H1 (cell line): ENCODE measurements around the gene UTS2B. TPM values are rescaled to one million over a fixed set of nuclear protein-coding genes. Genes with fewer than 3 reads are reported as not detected.

Experiments
- CTCF ChIA-PET: fragments of 300-600 bp; sonication (Branson Sonifier 250); formaldehyde crosslinking; loops from one replicate; lab custom pipeline; 2021; ENCODE audit not compliant: partially characterized antibody; lab: Charles Lee
- POLR2A ChIA-PET: fragments of 300-600 bp; sonication (Branson Sonifier 250); formaldehyde crosslinking; loops from one replicate; lab custom pipeline; 2021; ENCODE audit warnings: inconsistent platforms; ENCODE audit not compliant: partially characterized antibody; lab: Charles Lee
- DNase-seq, 2 experiments: peaks; one replicate each; pipeline versions ENCODE4 v3.0.0 to v3.0.0-alpha.2; 2010 to 2022; ENCODE audit warnings: low spot score in 2 of 2, low read depth in 1 of 2, mixed read lengths in 1 of 2
- FAIRE-seq: peaks from 2 replicates; lab custom pipeline; 2011; peaks lifted over from hg19 to GRCh38; lab: Jason Lieb, UNC
- H2AFZ ChIP-seq: 2 replicates; pipeline ENCODE4 v1.8.1; 2012; ENCODE audit warnings: low read length, inconsistent platforms
- H2AK5ac ChIP-seq: 2 replicates; pipeline ENCODE4 v1.6.1; 2013; ENCODE audit warnings: low read depth, low read length
- H2BK120ac ChIP-seq: replicated peaks from 2 replicates; pipeline ENCODE3; 2013; ENCODE audit warnings: low read depth, low read length, inconsistent platforms
- H2BK12ac ChIP-seq: 2 replicates; pipeline ENCODE4 v1.6.1; 2013; ENCODE audit warnings: low read depth, low read length
- H2BK15ac ChIP-seq: 2 replicates; pipeline ENCODE4 v1.6.1; 2013; ENCODE audit warnings: low read length
- H2BK20ac ChIP-seq: 2 replicates; pipeline ENCODE4 v1.6.1; 2013; ENCODE audit warnings: low read length
- H2BK5ac ChIP-seq: 2 replicates; pipeline ENCODE4 v1.6.1; 2013; ENCODE audit warnings: low read depth, low read length
- H3K14ac ChIP-seq: 2 replicates; pipeline ENCODE4 v1.6.1; 2013; ENCODE audit warnings: inconsistent platforms; ENCODE audit not compliant: insufficient read length
- H3K18ac ChIP-seq: 2 replicates; pipeline ENCODE4 v1.6.1; 2013; ENCODE audit warnings: low read length; ENCODE audit errors: extremely low read depth
- H3K23ac ChIP-seq: 2 replicates; pipeline ENCODE4 v1.6.1; 2013; ENCODE audit warnings: inconsistent platforms; ENCODE audit not compliant: insufficient read length
- H3K23me2 ChIP-seq: 2 replicates; pipeline ENCODE4 v1.6.1; 2013; ENCODE audit warnings: low read depth, low read length
- H3K27ac ChIP-seq: 2 replicates; pipeline ENCODE4 v1.6.1; 2011; ENCODE audit warnings: low read depth, low read length, inconsistent platforms
- H3K27me3 ChIP-seq, 4 experiments: replicated peaks in 1 of 4; 1 replicate in 1 of 4; 2 replicates in 3 of 4; pipeline versions ENCODE4 v1.6.1 to v1.8.1; 2011 to 2013; ENCODE audit warnings: low read length in 3 of 4, mild to moderate bottlenecking in 3 of 4, inconsistent platforms in 2 of 4, mixed read lengths in 2 of 4, moderate library complexity in 1 of 4; ENCODE audit not compliant: control insufficient read depth in 3 of 4, insufficient read depth in 3 of 4; ENCODE audit errors: extremely low read depth in 1 of 4
- H3K36me3 ChIP-seq, 4 experiments: 2 replicates each; pipeline versions ENCODE4 v1.6.1 to v1.8.1; 2011 to 2013; ENCODE audit warnings: mild to moderate bottlenecking in 4 of 4, low read length in 3 of 4, moderate library complexity in 2 of 4, control low read depth in 1 of 4, inconsistent platforms in 1 of 4; ENCODE audit not compliant: insufficient read depth in 4 of 4, control insufficient read depth in 2 of 4
- H3K4ac ChIP-seq: replicated peaks from 2 replicates; pipeline ENCODE3; 2013; ENCODE audit warnings: low read length, low read depth, mixed read lengths, inconsistent platforms; ENCODE audit not compliant: insufficient read length
- H3K4me1 ChIP-seq, 4 experiments: replicated peaks in 1 of 4; 1 replicate in 1 of 4; 2 replicates in 3 of 4; pipeline versions ENCODE4 v1.6.1 to v1.8.1; 2011 to 2013; ENCODE audit warnings: low read length in 3 of 4, inconsistent platforms in 2 of 4, mixed read lengths in 1 of 4; ENCODE audit not compliant: insufficient read depth in 4 of 4, control insufficient read depth in 3 of 4
- H3K4me2 ChIP-seq, 2 experiments: 2 replicates each; pipeline versions ENCODE4 v1.6.1 to v1.8.1; 2011 to 2013; ENCODE audit warnings: low read depth in 2 of 2, low read length in 2 of 2, control low read depth in 1 of 2, inconsistent platforms in 1 of 2, mild to moderate bottlenecking in 1 of 2; ENCODE audit not compliant: insufficient read depth in 1 of 2
- H3K4me3 ChIP-seq, 4 experiments: fragments of 200-600, 300-600 bp in 1 of 4; sonication (generic), shearing (Covaris generic), sonication (Bioruptor Twin) in 1 of 4; 2 replicates each; pipeline versions ENCODE4 v1.5.1 to v1.8.1; 2011 to 2016; ENCODE audit warnings: low read length in 4 of 4, low read depth in 3 of 4, control low read depth in 2 of 4, inconsistent platforms in 2 of 4, mild to moderate bottlenecking in 2 of 4, mixed read lengths in 1 of 4, moderate library complexity in 1 of 4; ENCODE audit not compliant: insufficient read depth in 2 of 4; ENCODE audit errors: extremely low read depth in 1 of 4
- H3K56ac ChIP-seq: replicated peaks from 2 replicates; pipeline ENCODE3; 2013; ENCODE audit warnings: low read depth, mild to moderate bottlenecking, mixed read lengths, low read length, inconsistent platforms; ENCODE audit not compliant: insufficient read length
- H3K79me1 ChIP-seq: 2 replicates; pipeline ENCODE4 v1.6.1; 2013; ENCODE audit warnings: low read depth, low read length, control low read depth
- H3K79me2 ChIP-seq, 2 experiments: 2 replicates each; pipeline versions ENCODE4 v1.6.1 to v1.8.1; 2012 to 2013; ENCODE audit warnings: low read length in 2 of 2, mild to moderate bottlenecking in 2 of 2, inconsistent platforms in 1 of 2; ENCODE audit not compliant: insufficient read depth in 2 of 2, control insufficient read depth in 1 of 2
- H3K9ac ChIP-seq, 4 experiments: replicated peaks in 1 of 4; 1 replicate in 1 of 4; 2 replicates in 3 of 4; pipeline versions ENCODE4 v1.6.1 to v1.8.1; 2011 to 2013; ENCODE audit warnings: low read depth in 3 of 4, low read length in 3 of 4, control low read depth in 2 of 4, mild to moderate bottlenecking in 2 of 4, moderate library complexity in 2 of 4, inconsistent platforms in 1 of 4; ENCODE audit errors: extremely low read depth in 1 of 4
- H3K9me3 ChIP-seq, 2 experiments: 2 replicates each; pipeline versions ENCODE4 v1.6.1 to v1.8.1; 2012 to 2013; ENCODE audit warnings: mild to moderate bottlenecking in 2 of 2, moderate library complexity in 2 of 2, control low read depth in 1 of 2, inconsistent platforms in 1 of 2, low read depth in 1 of 2, low read length in 1 of 2, mixed read lengths in 1 of 2; ENCODE audit not compliant: insufficient read depth in 2 of 2
- H4K20me1 ChIP-seq, 2 experiments: replicated peaks in 1 of 2; 2 replicates each; pipeline versions ENCODE3 to v1.8.1; 2011 to 2013; ENCODE audit warnings: inconsistent platforms in 2 of 2, low read length in 2 of 2, mild to moderate bottlenecking in 1 of 2; ENCODE audit not compliant: insufficient read depth in 2 of 2, control insufficient read depth in 1 of 2
- H4K5ac ChIP-seq: 2 replicates; pipeline ENCODE4 v1.6.1; 2013; ENCODE audit warnings: low read length, low read depth, mixed read lengths, inconsistent platforms; ENCODE audit not compliant: insufficient read length
- H4K8ac ChIP-seq: 2 replicates; pipeline ENCODE4 v1.8.0; 2013; ENCODE audit warnings: mild to moderate bottlenecking, moderate library complexity, low read length, inconsistent platforms; ENCODE audit not compliant: insufficient read depth; ENCODE audit errors: extremely low read depth
- H4K91ac ChIP-seq: replicated peaks from 2 replicates; pipeline ENCODE3; 2013; ENCODE audit warnings: low read length, mixed read lengths, inconsistent platforms; ENCODE audit not compliant: insufficient read length
- BCL11A ChIP-seq, 2 experiments: IDR thresholded peaks; one replicate each; pipeline ENCODE4 v1.6.1; 2011; ENCODE audit warnings: low read depth in 2 of 2, low read length in 2 of 2, mild to moderate bottlenecking in 2 of 2
- CBX8 ChIP-seq: fragments of 300-800, 300-1000 bp; sonication (generic); IDR thresholded peaks from 2 replicates; pipeline ENCODE4 v1.7.1; 2016; ENCODE audit warnings: low read depth, low read length, borderline replicate concordance
- CREB1 ChIP-seq: IDR thresholded peaks from 2 replicates; pipeline ENCODE4 v1.6.1; 2012; ENCODE audit warnings: inconsistent platforms
- GABPA ChIP-seq: IDR thresholded peaks from 2 replicates; pipeline ENCODE4 v1.6.1; 2011; ENCODE audit warnings: mild to moderate bottlenecking, low read length, moderate library complexity, borderline replicate concordance; ENCODE audit not compliant: insufficient read depth
- GTF2F1 ChIP-seq: IDR thresholded peaks from 2 replicates; pipeline ENCODE4 v1.6.1; 2012; ENCODE audit warnings: low read depth, low read length, improper control_type of control experiment, borderline replicate concordance
- RAD21 ChIP-seq, 2 experiments: IDR thresholded peaks in 1 of 2; conservative IDR thresholded peaks in 1 of 2; 2 replicates each; pipeline ENCODE4 v1.6.1; 2011; ENCODE audit warnings: low read depth in 2 of 2, low read length in 2 of 2, improper control_type of control experiment in 1 of 2, inconsistent platforms in 1 of 2, mild to moderate bottlenecking in 1 of 2, moderate library complexity in 1 of 2
- SIRT6 ChIP-seq: IDR thresholded peaks from one replicate; pipeline ENCODE4 v1.7.1; 2012; ENCODE audit warnings: low read length, inconsistent platforms
- WGBS, 2 experiments: shearing (Covaris generic) in 1 of 2; methylation state at CpG; one replicate each; pipeline versions ENCODE4 v1.1.6 to v1.1.7; 2013 to 2015; ENCODE audit warnings: low lambda C conversion rate in 2 of 2, mixed read lengths in 2 of 2, inconsistent platforms in 1 of 2, low coverage in 1 of 2, missing lambda C conversion rate in 1 of 2; ENCODE audit not compliant: insufficient replicate concordance in 2 of 2, insufficient coverage in 1 of 2, insufficient read length in 1 of 2; ENCODE audit errors: extremely low coverage in 1 of 2, missing lambda C conversion rate in 1 of 2; 5-methylcytosine and 5-hydroxymethylcytosine counted together
- polyA plus RNA-seq, 7 experiments: library from polyadenylated mRNA; depleted of rRNA in 3 of 7; stranded (reverse) in 5 of 7; unstranded in 2 of 7; fragments of >200 nt in 5 of 7; fragments of 200-250 nt in 2 of 7; gene quantifications; 1 replicate in 5 of 7; 2 replicates in 1 of 7; 4 replicates in 1 of 7; pipeline versions ENCODE4 v1.2.1 to v1.2.3, GENCODE V29; 2011 to 2013; ENCODE audit warnings: missing spikeins in 2 of 7, mixed read lengths in 2 of 7
- total RNA-seq: library from RNA; stranded (reverse); fragmentation: NEBNext Ultra II Directional; extraction: Animal tissue kit (Norgen Biotek cat#: 25700); gene quantifications from 2 replicates; pipeline ENCODE4 v1.2.1, GENCODE V29; 2021
- TF ChIP-seq, protein P1 (sequence below): IDR thresholded peaks from 2 replicates; pipeline ENCODE4 v1.6.1; 2012; ENCODE audit warnings: inconsistent platforms

Gene UTS2B
- total and polyA plus RNA-seq, 2 of the 8 experiments (the other 6 are each of a cell fraction or from before 2014, with no cell fraction given) = not detected

- no peak overlapping the region for H3K4me2 ChIP-seq
- no peak for TF ChIP-seq CBX8
- no peak for TF ChIP-seq GTF2F1
- no peak for TF ChIP-seq BCL11A (IDR thresholded peaks at IDR 0.05; ENCODE audit: low read depth in 2 of 2, low read length in 2 of 2)
- TF ChIP-seq, protein P1, sequence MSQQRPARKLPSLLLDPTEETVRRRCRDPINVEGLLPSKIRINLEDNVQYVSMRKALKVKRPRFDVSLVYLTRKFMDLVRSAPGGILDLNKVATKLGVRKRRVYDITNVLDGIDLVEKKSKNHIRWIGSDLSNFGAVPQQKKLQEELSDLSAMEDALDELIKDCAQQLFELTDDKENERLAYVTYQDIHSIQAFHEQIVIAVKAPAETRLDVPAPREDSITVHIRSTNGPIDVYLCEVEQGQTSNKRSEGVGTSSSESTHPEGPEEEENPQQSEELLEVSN = no peak
- no peak for TF ChIP-seq SIRT6
- TF ChIP-seq CREB1 = no peak
- no peak for TF ChIP-seq GABPA
- no peak for TF ChIP-seq RAD21 (IDR thresholded peaks at IDR 0.05 in 1 of 2, conservative IDR thresholded peaks at IDR 0.05 in 1 of 2; ENCODE audit: low read depth in 2 of 2, low read length in 2 of 2)
Measured at GRCh38 chr3:191262650-191263049, 67.7 kb downstream of the UTS2B start.

More at GRCh38 chr3:191262650-191263049, 67.7 kb downstream of the UTS2B start:
- H4K5ac ChIP-seq = no peak overlapping the region
- no peaks in the 10 kb centered on the region for H3K23me2 ChIP-seq
- H4K8ac ChIP-seq = no peak overlapping the region
- ChIA-PET POLR2A (no interaction called here), CTCF (no interaction called here)
- H3K79me2 ChIP-seq = no peaks in the 10 kb centered on the region
- no peak overlapping the region for H2BK15ac ChIP-seq
- H2BK5ac ChIP-seq = no peak overlapping the region
- H3K4me3 ChIP-seq = no peak overlapping the region
- no peak overlapping the region for H3K9ac ChIP-seq
- no peaks in the 10 kb centered on the region for H4K20me1 ChIP-seq
- no peak overlapping the region for H3K23ac ChIP-seq
- 100% methylated on average over 1 of the region's 1 CpG; no CpG with 5 or more reads in 1 of the 2 experiments for WGBS, 2 experiments
- no peak overlapping the region for H2AK5ac ChIP-seq
- no peaks in the 10 kb centered on the region for H3K9me3 ChIP-seq
- no peak overlapping the region for H3K18ac ChIP-seq
- H3K27ac ChIP-seq = no peak overlapping the region
- H3K14ac ChIP-seq = no peak overlapping the region
- H3K36me3 ChIP-seq = no peaks in the 10 kb centered on the region
- DNase-seq (no peak), FAIRE-seq (no peak)
- H2BK20ac ChIP-seq = no peak overlapping the region
- H2AFZ ChIP-seq = no peak overlapping the region
- H3K56ac ChIP-seq = no peak overlapping the region
- H4K91ac ChIP-seq = no peak overlapping the region
- no peak overlapping the region for H2BK12ac ChIP-seq
- H2BK120ac ChIP-seq = no peak overlapping the region
- no peaks in the 10 kb centered on the region for H3K27me3 ChIP-seq
- peaks cover 3 to 9% (median 8%) of the 10 kb centered on the region in 4 experiments; a peak in 4 of 7 replicates for H3K4me1 ChIP-seq
- no peak overlapping the region for H3K4ac ChIP-seq
- no peaks in the 10 kb centered on the region for H3K79me1 ChIP-seq
